HG02763 (cell line): ENCODE data around the gene C13orf46.
"Not testable (repeated sequence)": the region's sequence is repeated elsewhere in the genome, so short reads cannot be mapped to it uniquely, and the experiment has no call there.

Experiments
- ATAC-seq: cut with Tn5 transposase; IDR thresholded peaks from one replicate; pipeline ENCODE4 v1.9.1; 2021; ENCODE audit warnings: mild to moderate bottlenecking, moderate library complexity; ENCODE audit not compliant: unreplicated experiment

The C13orf46 gene

DNA sequence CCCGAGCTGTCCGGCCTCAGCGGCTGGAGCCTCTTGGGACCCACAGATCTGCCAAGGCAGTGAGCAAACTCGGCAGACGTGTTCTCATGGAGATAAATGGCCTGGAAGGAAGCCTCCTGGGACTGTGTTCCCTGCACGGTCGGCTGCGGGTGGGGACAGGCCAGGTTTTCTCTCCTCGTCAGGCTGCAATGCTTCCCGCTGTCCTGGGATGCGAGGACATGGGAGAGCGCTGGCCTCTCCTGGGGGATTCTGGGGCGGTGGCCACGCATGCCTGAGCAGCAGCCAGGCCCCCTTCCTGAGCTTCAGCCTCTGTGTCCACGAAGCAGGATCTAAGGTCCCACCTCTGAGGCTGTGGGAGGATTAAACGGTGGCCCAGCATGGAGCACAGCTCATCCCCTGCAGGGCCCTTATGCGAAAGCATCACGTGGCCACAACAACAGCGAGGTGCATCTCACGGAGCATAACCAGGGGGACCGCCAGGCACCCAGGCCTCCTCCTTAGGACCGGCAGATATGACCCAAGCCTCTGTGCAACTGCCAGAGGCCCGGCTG, 21.2 kb upstream of the C13orf46 start:
- ATAC-seq, result no peak

DNA sequence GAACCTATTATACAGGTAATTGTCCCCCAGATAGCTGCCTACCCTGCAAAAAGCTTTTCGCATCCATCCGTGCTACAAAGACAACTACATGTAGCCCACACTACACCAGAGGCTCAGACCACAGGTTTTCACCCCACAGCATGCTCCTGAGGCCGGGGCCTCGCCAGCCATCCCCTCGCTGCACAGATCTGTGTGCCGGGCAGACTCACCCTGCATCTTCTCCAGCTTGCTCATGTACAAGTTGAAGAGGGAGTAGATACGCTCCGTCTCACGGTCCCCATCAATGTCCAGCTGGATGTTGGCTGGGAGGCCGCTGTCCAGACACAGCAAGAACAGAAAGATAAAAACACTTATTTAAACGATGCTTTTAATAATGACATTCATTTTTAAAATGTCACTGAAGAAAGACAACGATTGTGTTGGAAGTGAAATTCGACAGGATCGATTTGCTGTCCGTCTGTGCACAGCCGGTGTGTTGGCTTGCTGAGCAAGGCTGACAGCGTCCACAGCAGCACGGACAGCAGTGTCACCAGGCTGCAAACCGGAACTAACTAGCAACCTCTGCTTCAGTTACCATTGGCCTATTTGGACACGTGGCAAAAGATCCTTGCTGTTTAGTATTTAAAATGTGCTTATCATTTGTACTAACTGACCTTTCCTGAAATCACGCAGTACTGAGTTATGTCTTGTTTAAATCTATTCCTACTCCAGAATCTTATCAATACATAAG, 18.6 kb upstream of the C13orf46 start:
- no peak for ATAC-seq

DNA sequence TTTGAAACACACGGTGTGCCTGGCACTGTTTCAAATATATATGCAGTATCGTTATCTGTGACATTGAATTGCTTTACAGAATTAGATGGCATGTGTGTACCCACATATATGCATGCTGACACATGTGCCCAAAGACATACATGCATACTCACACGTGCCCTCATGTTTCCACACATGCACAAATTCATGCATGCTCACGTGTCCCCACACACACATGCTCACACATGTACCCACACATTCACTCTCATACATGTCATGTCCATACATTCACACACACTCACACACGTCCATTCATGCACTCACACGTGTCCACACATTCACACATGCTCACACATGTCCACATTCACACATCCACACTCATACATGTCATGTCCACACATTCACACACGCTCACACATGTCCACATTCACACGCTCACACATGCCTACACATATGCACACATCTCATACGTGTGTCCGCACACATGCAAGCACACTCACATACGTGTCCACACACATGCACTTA, 17.9 kb upstream of the C13orf46 start:
- no peak for ATAC-seq

DNA sequence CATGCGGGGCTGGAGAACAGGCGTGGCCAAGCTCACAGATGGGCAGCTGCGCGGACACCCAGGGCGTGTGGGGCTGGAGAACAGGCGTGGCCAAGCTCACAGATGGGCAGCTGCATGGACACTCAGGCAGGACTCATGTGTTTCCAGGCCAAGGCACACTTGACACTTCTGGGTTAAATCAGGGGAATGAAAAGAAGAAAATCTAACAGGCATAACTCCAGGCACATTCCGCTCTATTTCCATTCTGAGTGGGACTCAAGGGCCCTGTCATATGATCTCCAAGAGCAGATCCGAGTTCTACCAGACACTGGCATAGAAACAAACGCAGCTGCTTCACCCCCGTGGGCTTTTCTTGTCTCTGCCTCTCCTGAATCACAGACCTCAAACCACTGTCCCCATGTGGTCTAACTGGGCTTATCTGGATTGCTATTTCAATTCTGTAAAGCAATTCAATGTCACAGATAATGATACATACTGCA, 17.4 kb upstream of the C13orf46 start:
- no peak for ATAC-seq

DNA sequence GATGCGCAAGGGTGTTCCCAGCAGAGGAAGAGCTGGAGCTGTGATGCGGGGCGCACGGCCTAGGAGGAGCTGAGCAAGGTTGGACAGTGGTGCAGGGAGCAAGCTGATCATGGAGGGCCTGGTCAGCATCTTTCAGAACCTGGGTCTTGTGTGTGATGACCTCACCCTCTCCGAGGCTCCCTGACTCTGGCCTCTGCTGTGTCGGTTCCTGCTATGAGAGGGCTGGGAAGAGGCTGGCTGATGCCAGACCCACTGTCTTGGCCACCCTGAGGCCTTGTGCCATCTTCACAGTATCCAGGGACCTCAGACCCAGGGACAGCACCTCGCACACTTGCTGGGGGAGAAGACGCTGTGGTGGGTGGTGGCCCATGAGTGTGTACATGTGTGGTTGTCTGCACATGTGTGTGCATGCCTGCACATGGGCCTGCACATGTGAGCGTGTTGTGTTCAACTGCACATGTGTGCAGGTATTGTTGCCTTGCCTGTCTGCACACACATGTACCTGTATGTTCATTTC, 16.5 kb upstream of the C13orf46 start:
- no peak for ATAC-seq

DNA sequence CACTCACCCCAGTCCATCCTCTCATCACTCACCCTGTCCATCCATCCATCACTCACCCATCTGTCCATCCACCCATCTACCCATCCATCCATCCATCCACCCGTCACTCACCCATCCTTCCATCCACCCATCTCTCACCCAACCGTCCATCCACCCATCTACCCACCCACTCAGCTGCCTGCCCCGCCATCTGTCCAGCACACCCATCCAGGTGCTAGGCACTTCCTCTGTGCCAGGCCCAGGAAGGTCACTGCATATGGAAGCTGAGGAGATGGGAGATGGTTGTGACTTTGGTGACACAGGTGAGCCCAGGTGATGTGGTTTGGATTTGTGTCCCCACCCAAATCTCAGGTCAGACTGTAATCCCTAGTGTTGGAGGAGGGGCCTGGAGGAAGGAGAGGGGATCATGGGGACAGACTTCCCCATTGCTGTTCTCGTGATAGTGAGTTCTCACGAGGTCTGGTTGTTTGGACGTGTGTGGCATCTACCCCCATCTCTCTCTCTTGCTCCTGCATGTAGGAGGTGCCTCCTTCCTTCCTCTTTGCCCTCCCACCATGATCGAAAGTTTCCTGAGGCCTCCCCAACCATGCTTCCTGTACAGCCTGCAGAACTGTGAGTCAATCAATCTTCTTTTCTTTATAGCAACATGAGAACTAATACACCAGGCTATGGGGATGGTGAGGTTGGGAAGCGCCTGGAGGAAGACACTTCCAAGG, 15.9 kb upstream of the C13orf46 start:
- no peak for ATAC-seq

DNA sequence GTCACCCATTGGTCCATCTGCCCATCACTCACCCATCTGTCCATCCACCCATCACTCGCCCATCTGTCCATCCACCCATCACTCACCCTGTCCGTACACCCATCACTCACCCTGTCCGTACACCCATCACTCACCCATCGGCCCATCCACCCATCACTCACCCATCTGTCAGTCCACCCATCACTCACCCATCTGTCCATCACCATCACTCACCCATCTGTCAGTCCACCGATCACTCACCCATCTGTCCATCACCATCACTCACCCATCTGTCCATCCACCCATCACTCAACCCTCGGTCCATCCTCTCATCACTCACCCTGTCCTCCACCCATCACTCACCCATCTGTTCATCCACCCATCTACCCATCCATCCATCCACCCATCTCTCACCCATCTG, 15.0 kb upstream of the C13orf46 start:
- ATAC-seq, result not testable (repeated sequence)

DNA sequence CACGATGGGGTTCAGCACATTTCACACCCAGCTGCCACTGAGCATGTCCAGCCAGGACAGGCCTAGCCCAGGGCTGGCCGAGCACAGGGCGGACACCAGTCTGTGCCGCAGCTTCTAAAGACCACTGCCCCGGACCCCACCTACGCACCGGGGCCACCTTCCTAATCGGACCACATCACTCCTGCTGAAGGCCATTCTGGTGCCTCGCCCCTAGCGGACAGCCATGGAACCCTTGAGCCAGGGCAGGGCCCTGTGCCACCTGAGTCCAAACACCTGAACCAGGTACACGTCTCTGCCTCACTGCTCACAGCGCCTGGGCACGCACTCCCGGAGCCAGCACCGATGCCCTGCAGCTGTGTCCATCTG, 8.4 kb upstream of the C13orf46 start:
- no peak for ATAC-seq

DNA sequence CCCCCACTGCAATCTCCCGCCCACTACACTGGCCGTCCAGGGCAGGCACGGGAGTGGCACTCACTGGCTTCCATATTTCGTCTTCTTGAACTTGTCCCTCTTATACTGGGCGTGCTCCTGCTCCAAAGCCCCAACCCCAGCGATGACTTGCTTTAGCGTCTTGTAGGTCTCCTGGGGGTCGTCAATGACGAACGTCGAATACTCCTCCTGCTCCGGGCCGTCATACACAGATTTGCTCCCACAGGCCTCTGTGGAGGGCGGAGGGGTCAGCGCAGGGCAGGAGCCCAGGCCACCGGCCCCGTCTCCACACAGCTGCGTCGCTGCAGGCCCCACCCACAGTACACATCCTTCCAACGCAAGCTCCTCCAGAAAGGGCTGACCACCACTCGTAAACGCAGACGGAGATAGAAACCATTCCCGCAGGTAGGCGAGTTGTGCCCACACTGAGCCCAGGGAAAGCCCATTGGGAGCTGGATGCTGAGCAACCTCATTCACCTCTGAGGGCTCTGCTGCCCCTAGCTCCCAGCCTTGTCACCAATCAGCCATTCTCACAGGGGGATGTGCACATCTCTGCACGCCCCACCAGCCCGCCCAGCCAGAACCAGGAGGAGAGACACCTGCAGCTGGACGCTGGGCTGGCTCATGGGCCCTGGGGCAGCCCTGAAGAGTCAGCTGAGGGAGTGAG, 7.9 kb upstream of the C13orf46 start:
- ATAC-seq, result no peak

DNA sequence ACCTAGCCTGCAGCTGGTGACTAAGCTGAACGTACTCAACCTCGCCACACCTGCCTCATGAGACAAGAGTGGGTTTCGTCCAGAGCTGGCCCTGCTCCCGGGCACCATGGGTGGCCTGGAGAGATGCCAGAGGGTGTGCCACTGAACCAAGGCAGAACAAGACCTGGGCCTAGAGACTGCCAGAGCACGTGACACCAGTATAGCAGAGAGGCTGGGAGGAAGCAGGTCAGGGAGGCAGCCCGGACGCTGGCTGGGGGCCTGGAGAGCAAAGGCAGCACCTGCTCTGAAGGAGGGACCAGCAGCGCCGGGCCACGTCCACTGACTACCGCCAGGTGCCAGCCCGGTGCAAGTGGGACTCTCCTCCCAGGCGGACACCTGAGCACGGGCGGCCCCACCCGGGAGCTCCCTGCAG, 7.3 kb upstream of the C13orf46 start:
- no peak for ATAC-seq

DNA sequence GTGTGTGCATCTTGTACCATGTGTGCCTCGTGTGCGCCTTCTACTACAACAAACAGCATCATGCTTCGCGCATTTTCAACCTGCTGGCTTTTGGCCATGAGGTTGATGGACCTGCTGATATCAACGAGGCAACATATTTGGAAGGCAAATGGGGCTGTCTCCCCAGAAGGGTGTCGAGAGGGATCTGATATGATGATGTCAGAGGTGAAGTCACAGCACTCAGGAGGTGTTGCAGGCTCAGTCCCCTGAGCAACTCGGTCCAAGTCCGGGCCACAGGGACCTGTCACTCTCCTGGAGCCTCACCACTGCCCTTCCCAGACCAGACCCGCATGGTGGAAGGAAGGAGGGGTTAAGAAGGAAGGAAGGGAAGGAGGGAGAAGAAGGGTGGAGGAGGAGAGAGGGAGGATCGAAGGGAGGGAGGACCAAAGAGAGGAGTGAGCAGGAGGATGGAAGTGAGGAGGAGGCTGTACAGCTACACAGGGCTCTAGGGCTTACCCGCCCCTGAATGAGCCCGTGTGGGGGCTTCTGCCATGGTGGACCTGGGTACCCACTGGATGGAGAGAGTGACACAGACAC, 6.7 kb upstream of the C13orf46 start:
- ATAC-seq, result no peak

DNA sequence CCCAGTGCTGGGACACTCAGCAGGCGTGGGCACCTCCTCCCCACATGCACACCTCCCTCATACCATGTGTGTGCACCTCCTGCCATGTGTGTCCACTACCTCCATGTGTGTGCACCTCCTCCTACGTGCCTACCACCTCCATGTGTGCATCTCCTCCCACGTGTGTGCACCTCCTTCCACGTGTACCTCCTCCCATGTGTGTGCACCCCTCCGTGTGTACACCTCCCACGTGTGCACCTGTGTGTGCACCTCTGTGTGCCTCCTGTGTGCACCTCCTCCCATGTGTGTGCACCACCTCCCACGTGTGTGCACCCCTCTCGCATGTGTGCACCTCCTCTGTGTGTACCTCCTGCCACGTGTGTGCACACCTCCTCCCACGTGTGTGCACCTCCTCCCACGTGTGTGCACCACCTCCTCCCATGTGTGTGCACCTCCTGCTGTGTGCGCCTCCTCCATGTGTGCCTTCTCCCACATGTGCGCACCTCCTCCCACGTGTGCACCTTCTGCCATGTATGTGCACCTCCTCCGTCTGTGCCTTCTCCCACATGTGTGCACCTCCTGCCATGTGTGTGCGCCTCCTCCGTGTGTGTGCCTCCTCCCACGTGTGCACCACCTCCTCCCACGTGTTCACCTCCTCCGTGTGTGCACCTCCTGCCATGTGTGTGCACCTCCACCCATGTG, 6.1 kb upstream of the C13orf46 start:
- ATAC-seq, result no peak

DNA sequence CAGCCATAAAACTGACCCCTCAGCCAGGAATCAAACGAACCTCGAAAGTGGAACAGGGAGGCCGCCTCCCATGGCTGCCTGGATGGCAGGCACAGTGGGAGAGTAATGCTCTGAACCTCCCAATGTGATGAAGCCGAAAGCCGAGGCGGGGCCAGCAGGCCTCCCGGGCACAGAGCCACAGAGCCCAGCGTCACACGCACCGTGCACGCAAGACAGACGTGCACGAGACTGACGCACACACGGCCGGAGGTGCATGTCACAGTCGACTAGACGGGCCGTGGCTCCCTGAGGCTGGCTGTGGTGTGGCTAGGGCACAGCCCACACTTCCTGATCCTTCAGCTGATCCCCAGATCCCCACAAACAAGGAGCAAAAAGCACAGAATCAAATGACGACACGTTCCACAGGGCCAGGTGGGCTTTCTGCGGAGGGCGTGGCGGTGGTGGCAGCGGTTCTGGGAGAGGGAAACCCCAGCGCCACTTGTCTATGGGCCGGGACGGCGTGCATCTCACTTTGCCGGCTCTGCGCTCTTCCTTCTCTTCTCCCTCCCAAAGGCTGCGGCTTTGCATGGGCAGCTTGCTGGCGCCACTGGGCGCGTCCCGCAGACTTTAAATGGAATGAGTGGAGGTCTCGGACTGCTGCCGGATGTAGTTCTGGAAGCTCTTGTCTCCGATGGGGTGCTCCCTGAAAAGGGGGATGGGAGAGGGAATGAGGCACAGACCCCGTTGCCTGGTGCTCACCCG, 5.0 kb upstream of the C13orf46 start:
- no peak for ATAC-seq

DNA sequence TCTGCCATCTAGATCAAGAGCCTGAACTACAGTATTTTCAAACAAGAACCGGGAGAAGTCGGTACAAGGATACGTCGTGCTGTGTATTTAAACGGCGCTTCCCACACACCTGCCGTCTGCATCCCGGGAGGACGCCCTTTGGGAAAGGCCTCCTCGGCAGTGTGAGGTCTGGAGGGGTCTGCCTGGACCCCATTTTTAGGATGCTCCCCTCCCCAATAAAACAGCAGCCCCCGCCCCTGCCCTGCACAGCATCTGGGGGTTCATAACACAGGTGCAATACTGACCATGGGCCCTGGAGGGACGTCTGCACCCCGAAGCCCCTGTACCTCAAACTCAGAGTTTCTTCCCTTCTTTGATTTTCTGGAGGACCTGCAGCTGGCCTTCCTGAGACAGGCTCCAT, 4.1 kb upstream of the C13orf46 start:
- ATAC-seq, result no peak

DNA sequence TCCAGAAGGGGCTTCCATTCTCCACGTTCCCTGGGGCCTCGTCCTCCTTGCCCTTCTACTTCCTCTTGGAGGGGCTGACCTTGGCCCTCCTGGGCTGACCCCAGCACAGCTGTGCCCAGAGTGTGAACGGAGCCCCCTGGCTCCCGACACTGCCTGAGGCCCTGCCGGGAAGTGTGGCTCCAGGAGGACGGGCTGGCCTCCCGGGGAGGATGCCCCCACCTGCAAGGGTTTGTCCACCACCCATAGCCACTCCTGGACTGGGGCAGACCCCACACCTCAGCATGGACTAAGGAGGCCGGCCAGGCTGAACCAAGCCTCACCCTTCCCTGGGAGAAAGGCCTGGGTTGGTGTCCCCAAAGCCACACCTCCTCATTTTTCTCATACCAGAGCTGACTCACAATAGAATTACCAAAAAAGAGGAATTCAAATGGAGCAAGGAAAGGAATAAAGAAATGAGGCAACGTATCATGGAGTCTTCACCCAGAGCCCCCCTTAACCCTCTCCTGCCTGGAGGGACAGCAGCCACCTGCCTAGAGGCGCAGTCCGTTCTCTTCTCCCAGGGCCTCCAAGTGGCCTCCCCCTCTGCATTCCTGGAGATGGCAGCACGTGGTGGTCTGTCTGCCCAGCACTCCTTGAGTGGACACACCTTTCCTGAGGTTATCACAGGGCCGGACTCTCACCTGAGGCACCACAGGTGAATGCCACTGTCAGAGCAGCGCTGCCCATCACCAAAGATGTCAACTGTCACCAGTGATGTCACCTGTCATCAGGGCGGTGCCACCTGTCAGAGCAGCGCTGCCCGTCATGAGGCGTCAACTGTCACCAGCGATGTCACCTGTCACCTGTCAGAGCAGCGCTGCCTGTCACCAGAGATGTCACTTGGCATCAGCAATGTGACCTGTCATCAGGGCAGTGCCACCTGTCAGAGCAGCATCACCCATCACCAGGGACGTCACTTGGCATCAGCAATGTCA, 3.1 kb upstream of the C13orf46 start:
- no peak for ATAC-seq

DNA sequence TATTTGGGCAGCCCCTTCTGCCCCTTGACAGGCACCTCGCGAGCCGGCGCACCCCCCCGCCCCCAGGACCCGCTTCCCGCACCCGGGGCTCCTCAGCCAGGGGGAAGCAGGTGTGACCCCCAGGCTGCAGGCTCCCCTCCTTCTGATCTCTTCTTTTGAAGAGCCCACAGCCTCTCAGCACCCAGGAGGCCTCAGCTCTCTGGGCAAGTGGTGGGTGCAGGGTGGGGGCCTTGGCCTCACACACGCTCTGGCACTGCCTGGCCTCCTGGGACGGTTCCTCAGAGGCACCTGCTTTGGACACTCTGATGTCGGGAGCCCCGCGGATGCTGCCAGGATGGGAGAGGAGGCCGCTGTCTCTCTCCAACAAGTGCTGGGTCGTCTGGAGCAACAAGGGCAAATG, 1.5 kb upstream of the C13orf46 start:
- no peak for ATAC-seq

DNA sequence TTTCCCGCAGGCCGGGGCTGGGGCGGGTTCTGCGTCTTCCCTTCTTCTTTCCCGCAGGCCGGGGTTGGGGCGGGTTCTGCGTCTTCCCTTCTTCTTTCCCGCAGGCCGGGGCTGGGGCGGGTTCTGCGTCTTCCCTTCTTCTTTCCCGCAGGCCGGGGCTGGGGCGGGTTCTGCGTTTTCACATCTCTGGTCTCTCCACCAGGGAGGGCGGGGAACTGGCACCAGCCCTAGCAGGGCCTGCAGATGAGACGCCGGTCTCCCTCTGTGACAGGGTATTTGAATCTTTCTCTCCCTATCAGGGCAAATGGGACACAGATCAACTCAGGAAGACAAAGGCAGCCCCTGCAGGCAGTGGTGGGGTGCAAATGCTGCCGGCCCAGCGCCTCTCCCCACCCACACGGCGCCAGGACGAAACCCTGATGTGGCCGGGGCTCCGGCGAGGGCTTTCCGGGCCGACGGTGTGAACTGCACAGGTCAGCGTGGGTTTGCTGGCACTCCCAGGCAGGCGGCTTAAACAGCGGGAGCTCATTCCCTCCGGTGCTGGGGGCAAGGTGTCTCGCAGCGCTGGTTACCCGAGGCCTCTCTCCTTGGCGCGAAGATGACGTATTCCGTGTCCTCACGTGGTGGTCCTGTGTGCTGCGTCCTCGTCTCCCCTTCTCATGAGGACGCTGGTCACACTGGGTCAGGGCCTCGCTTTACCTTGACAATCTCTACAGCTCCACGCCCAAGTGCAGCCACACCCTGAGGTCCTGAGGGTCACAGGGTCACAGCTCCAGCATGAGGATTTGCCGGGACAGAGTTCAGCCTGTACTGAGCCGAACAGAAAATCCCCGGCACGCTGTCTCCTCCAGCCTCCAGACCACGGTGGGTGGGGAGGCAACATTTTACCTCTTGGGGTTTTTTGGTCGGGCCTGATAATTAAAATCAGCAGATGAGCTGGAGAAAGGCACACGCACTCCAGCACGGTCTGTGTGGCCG, 717 bp upstream of the C13orf46 start:
- ATAC-seq, result no peak
